OCI-LY1 (cell line): Measurements from ENCODE around the gene KCNG3.

Experiments
- CTCF ChIP-seq: fragments of 200-600 bp; sonication (generic), shearing (Covaris generic); IDR thresholded peaks from 2 replicates; pipeline ENCODE4 v1.5.1; 2017; ENCODE audit warnings: mild to moderate bottlenecking, antibody characterized with exemption, low read length, moderate library complexity, mixed read lengths
- EZH2 ChIP-seq: fragments of 200-600 bp; sonication (generic), shearing (Covaris generic); IDR thresholded peaks from 2 replicates; pipeline ENCODE4 v1.8.0; 2017; ENCODE audit warnings: borderline replicate concordance, mixed run types, mild to moderate bottlenecking, antibody characterized with exemption, low read length, moderate library complexity, mixed read lengths

- TF ChIP-seq CTCF (no peak), EZH2 (no peak)
Measured at GRCh38 chr2:42542871-42543270, 49.1 kb upstream of the KCNG3 start.
